H7 (cell line): Measurements from ENCODE around the gene GIPC2. TPM values are rescaled to one million over a fixed set of nuclear protein-coding genes. Genes with fewer than 3 reads are reported as not detected.
A peak's percentile ranks its signal among the peaks of the same experiment; 100 is the strongest.
"Not testable (repeated sequence)": the region's sequence is repeated elsewhere in the genome, so short reads cannot be mapped to it uniquely, and the experiment has no call there.

ENCODE experiments used
- DNase-seq: peaks from one replicate; pipeline ENCODE4 v3.0.0; 2012
- H3K27me3 ChIP-seq: 2 replicates; pipeline ENCODE4 v1.6.0; 2011; ENCODE audit warnings: mild to moderate bottlenecking, low read length; ENCODE audit not compliant: control insufficient read depth, insufficient read depth
- H3K36me3 ChIP-seq: replicated peaks from 2 replicates; pipeline ENCODE4 v1.5.1; 2011; ENCODE audit warnings: low read length; ENCODE audit not compliant: control insufficient read depth, insufficient read depth
- H3K4me3 ChIP-seq: 2 replicates; pipeline ENCODE4 v1.5.1; 2011; ENCODE audit warnings: low read depth, mild to moderate bottlenecking, control low read depth, low read length, moderate library complexity; ENCODE audit not compliant: insufficient read depth
- total RNA-seq: library from RNA; depleted of rRNA; stranded (reverse); fragments of >200 nt; shearing (Covaris generic); gene quantifications from 2 replicates; pipeline ENCODE4 v1.2.3, GENCODE V29; 2014

The GIPC2 gene
- total RNA-seq, 1 experiment from 2014 or later, result 0.07 TPM

DNA sequence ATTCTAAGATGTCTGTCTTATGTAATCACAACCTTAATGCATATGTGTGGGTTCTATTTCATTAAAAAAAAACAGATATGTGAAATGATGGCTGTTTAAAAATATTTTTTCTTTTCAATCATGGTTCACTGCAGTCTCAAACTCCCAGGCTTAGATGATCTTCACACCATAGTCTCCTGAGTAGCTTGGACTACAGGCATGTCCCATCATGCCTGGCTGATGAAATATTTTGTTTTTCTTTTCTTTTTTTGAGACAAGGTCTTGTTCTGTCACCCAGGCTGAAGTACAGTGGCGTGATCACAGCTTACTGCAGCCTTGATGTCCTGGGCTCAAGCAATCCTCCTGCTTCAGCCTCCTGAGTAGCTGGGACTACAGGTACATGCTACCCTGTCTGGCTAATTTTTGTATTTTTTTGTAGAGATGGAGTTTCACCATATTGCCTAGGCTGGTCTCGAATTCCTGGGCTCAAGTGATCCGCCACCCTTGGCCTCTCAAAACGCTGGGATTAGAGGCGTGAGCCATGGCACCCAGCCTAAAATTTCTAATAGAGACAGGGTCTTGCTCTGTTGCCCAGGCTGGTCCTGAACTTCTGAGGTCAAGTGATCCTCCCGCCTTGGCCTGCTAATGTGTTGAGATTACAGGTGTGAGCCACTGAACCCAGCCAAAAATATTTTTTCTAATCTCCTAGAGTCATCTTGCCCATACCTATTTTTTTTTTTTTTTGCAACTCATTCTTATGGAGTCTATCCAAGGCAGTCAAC lies 67.6 kb downstream of the GIPC2 start:
- no peak for DNase-seq
- Histone ChIP-seq H3K27me3 (no peaks in the 10 kb centered on the region; the same call in 1 of the 2 replicates), H3K4me3 (no peak overlapping the region), H3K36me3 (no peaks in the 10 kb centered on the region)

GRCh38 chr1:78114034-78114956 lies 68.5 kb downstream of the GIPC2 start:
- peak; percentile 49 for DNase-seq
- H3K4me3 ChIP-seq, result no peak overlapping the region
- H3K36me3 ChIP-seq, result no peaks in the 10 kb centered on the region
- H3K27me3 ChIP-seq, result no peaks in the 10 kb centered on the region; the same call in 1 of the 2 replicates

GRCh38 chr1:78120485-78120884 lies 74.7 kb downstream of the GIPC2 start:
- not testable (repeated sequence) for H3K27me3 ChIP-seq, H3K4me3 ChIP-seq, H3K36me3 ChIP-seq, DNase-seq

GRCh38 chr1:78121710-78122109 lies 75.9 kb downstream of the GIPC2 start:
- Histone ChIP-seq H3K36me3 (no peaks in the 10 kb centered on the region), H3K27me3 (no peaks in the 10 kb centered on the region; the same call in none of the 2 replicates), H3K4me3 (no peak overlapping the region)
- DNase-seq, result peak; percentile 36

DNA sequence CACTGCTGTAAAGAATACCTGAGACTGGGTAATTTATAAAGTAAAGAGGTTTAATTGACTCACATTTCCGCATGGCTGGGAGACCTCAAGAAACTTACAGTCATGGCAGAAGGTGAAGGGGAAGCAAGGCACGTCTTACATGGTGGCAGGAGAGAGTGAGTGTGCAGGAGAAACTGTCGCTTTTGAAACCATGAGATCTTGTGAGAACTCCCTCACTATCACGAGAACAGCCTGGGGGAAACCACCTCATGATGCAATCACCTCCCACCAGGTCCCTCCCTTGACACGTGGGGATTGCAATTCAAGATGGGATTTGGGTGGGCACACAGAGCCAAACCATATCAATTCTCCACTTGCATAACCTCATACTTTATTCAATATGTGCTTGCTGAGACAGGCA lies 76.6 kb downstream of the GIPC2 start:
- Histone ChIP-seq H3K27me3 (no peaks in the 10 kb centered on the region; the same call in none of the 2 replicates), H3K36me3 (no peaks in the 10 kb centered on the region), H3K4me3 (no peak overlapping the region)
- DNase-seq, result no peak

- no peaks in the 10 kb centered on the region; the same call in 1 of the 2 replicates for H3K27me3 ChIP-seq
- no peak for DNase-seq
- no peaks in the 10 kb centered on the region for H3K36me3 ChIP-seq
- H3K4me3 ChIP-seq, result no peak overlapping the region
Observed at GRCh38 chr1:78126506-78126905, 80.7 kb downstream of the GIPC2 start.

- no peak for DNase-seq
- Histone ChIP-seq H3K27me3 (peaks cover 9% of the 10 kb centered on the region; the same call in 1 of the 2 replicates), H3K4me3 (no peak overlapping the region), H3K36me3 (no peaks in the 10 kb centered on the region)
Observed at GRCh38 chr1:78132174-78132947, 86.6 kb downstream of the GIPC2 start.

DNA sequence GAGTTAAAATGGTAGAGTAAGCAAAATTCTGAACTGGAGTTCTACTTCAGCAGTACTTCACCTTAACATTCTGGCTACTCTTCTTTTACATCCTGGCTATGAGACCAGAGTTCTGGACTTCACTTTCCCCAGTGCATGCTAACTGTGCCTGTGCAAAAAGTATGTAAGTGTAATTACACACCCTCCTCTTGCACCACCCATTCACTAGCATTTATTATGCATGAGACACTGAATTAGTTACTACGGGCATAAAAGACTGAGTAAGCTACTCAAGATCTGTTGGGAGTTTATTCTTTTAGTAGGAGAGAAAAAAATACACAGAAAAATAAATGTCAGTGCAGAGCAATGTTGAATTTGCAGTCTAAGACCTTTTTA lies 87.2 kb downstream of the GIPC2 start:
- H3K4me3 ChIP-seq, result no peak overlapping the region
- no peak for DNase-seq
- peaks cover 9% of the 10 kb centered on the region; the same call in 1 of the 2 replicates for H3K27me3 ChIP-seq
- H3K36me3 ChIP-seq, result no peaks in the 10 kb centered on the region

DNA sequence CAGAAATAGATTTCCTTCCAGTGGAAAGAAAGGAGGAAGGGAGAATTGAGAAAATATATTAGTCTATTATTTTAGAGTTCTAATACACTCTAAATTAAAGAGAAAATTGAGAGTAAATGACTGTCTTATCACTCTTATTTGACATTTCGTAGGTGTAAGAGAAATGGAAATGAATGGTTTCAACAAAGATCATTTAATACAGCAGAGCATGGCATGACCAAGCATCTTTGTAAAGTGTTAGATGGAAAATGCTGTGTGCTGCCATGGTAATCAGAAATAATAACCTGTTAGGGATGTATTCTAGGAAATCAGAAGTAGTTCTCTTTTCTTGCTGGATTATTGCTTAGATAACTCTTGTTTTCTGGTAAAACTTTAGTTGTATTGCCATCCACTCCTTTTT lies 90.9 kb downstream of the GIPC2 start:
- H3K4me3 ChIP-seq, result no peak overlapping the region
- DNase-seq, result no peak
- H3K36me3 ChIP-seq, result no peaks in the 10 kb centered on the region
- peaks cover 9% of the 10 kb centered on the region; the same call in 1 of the 2 replicates for H3K27me3 ChIP-seq

DNA sequence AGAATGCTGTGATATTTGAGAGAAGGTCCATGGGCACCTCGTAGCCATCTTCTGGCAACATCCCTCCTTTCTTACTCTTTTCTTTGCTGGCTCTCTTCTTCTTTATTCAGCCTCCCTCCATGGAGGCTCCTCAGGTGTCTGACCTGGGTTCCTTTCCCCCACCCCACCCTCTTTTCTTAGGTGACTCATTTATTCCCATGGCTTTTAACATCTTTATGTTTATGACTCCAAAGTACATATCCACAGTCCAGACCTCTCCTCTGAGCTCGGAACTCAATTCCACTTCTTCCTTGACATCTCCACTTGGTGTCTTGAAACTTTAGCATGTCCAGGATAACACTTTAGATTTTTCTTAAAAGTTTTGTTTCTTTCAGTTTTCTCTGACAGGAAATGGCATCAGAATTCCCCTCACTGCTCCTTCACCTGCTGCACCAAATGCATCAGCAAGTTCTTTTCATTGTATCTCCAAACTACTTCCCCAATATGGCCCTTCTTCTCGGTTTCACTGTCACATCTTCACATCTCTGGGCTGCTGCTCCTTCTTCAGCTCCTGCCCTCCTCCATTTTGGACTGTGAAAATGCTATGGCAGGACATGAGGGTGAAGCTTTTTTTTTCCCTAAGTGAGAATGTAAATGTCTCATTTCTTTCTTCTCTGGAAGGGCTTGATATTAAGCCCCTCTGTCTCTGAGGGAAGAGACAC lies 95.9 kb downstream of the GIPC2 start:
- H3K27me3 ChIP-seq, result peaks cover 11% of the 10 kb centered on the region; the same call in 1 of the 2 replicates
- DNase-seq, result no peak

GRCh38 chr1:78142736-78143135 lies 97.0 kb downstream of the GIPC2 start:
- Histone ChIP-seq H3K27me3 (peaks cover 17% of the 10 kb centered on the region; the same call in 1 of the 2 replicates), H3K4me3 (no peak overlapping the region), H3K36me3 (no peaks in the 10 kb centered on the region)
- no peak for DNase-seq

More for the DNA sequence above, 95.9 kb downstream of the GIPC2 start:
- Histone ChIP-seq H3K36me3 (no peaks in the 10 kb centered on the region), H3K4me3 (no peak overlapping the region)

GRCh38 chr1:78143152-78143551 lies 97.4 kb downstream of the GIPC2 start:
- Histone ChIP-seq H3K36me3 (no peaks in the 10 kb centered on the region), H3K4me3 (no peak overlapping the region), H3K27me3 (peaks cover 17% of the 10 kb centered on the region; the same call in 1 of the 2 replicates)
- no peak for DNase-seq

DNA sequence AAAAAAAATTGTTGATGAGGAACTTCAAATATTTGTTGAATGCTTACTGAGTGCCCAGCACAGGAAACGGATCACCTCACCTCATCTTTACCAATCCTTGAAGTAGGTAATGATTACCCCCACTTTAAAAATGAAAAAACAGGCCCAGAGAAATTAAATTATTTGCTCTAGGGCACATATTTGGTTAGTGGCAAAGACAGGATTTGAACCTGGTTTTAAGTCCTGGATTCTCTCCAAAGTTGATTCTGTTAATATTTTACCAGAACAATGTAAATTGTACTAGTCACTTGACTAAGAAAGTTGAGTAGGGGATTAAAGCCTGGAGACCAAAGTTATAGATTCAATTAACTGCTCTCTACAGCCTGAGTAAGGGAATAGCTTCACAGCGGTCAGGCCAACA lies 97.9 kb downstream of the GIPC2 start:
- no peak for DNase-seq
- Histone ChIP-seq H3K4me3 (no peak overlapping the region), H3K27me3 (peaks cover 17% of the 10 kb centered on the region; the same call in 1 of the 2 replicates), H3K36me3 (no peaks in the 10 kb centered on the region)
